ENCODE measurements around the gene HPSE. TPM values are rescaled to one million over a fixed set of nuclear protein-coding genes. Genes with fewer than 3 reads are reported as not detected.

The HPSE gene
- total RNA-seq, 4 donors from 2014 or later = 0.63 to 3.1 (median 1.3) TPM

GRCh38 chr4:83371936-83372335 is 37.3 kb upstream of the HPSE start:
- TF ChIP-seq POLR2A (IDR thresholded peaks at IDR 0.05) (no peak), CTCF (IDR thresholded peaks at IDR 0.05) (no peak)
- 75 to 80% methylated on average over 1 of the region's 1 CpG for WGBS, 2 donors
- DNase-seq = no peak
- H3K27ac ChIP-seq = no peak overlapping the region
- no peaks in the 10 kb centered on the region for H3K36me3 ChIP-seq
- H3K4me3 ChIP-seq (replicated peaks in 1 of 3) = no peak overlapping the region
- H3K27me3 ChIP-seq = no peaks in the 10 kb centered on the region
- no peaks in the 10 kb centered on the region for H3K9me3 ChIP-seq
- intact Hi-C loops (cut with DNase I) = no loop called here
- no peaks in the 10 kb centered on the region for H3K4me1 ChIP-seq

- Histone ChIP-seq H3K27ac (no peak overlapping the region), H3K36me3 (no peaks in the 10 kb centered on the region), H3K27me3 (no peaks in the 10 kb centered on the region), H3K4me1 (no peaks in the 10 kb centered on the region), H3K4me3 (replicated peaks in 1 of 3) (no peak overlapping the region), H3K9me3 (no peaks in the 10 kb centered on the region)
- no peak for TF ChIP-seq POLR2A (IDR thresholded peaks at IDR 0.05)
- TF ChIP-seq CTCF (IDR thresholded peaks at IDR 0.05) = no peak
- DNase-seq = no peak
- WGBS, 2 donors = 90 to 92% methylated on average over 5 of the region's 5 CpGs
- intact Hi-C loops (cut with DNase I) = no loop called here
Measured at GRCh38 chr4:83371235-83371634, 36.6 kb upstream of the HPSE start.

- Histone ChIP-seq H3K27me3 (no peaks in the 10 kb centered on the region), H3K9me3 (no peaks in the 10 kb centered on the region), H3K4me3 (replicated peaks in 1 of 3) (no peak overlapping the region), H3K4me1 (no peaks in the 10 kb centered on the region), H3K27ac (no peak overlapping the region), H3K36me3 (no peaks in the 10 kb centered on the region)
- DNase-seq = no peak
- intact Hi-C loops (cut with DNase I) = no loop called here
- WGBS, 2 donors = 88 to 100% methylated on average over 1 of the region's 1 CpG
- TF ChIP-seq CTCF (IDR thresholded peaks at IDR 0.05) (no peak), POLR2A (IDR thresholded peaks at IDR 0.05) (no peak)
Measured at GRCh38 chr4:83370640-83370906, 35.9 kb upstream of the HPSE start.

- TF ChIP-seq POLR2A (IDR thresholded peaks at IDR 0.05) = no peak
- no peak for TF ChIP-seq CTCF (IDR thresholded peaks at IDR 0.05)
- Histone ChIP-seq H3K36me3 (no peaks in the 10 kb centered on the region), H3K4me3 (replicated peaks in 1 of 3) (no peak overlapping the region), H3K27me3 (no peaks in the 10 kb centered on the region), H3K9me3 (no peaks in the 10 kb centered on the region), H3K27ac (no peak overlapping the region), H3K4me1 (no peaks in the 10 kb centered on the region)
- intact Hi-C loops (cut with DNase I) = no loop called here
- no peak for DNase-seq
- 67 to 80% methylated on average over 4 of the region's 4 CpGs for WGBS, 2 donors
Measured at GRCh38 chr4:83369831-83370639, 35.4 kb upstream of the HPSE start.

- DNase-seq = no peak
- H3K9me3 ChIP-seq = no peaks in the 10 kb centered on the region
- no peak overlapping the region for H3K4me3 ChIP-seq (replicated peaks in 1 of 3)
- H3K4me1 ChIP-seq = no peaks in the 10 kb centered on the region
- no peaks in the 10 kb centered on the region for H3K36me3 ChIP-seq
- no peaks in the 10 kb centered on the region for H3K27me3 ChIP-seq
- H3K27ac ChIP-seq = no peak overlapping the region
- TF ChIP-seq POLR2A (IDR thresholded peaks at IDR 0.05) (no peak), CTCF (IDR thresholded peaks at IDR 0.05) (no peak)
- 71 to 86% methylated on average over 3 of the region's 3 CpGs for WGBS, 2 donors
- intact Hi-C loops (cut with DNase I) = no loop called here
Measured at GRCh38 chr4:83364312-83364711, 29.7 kb upstream of the HPSE start.
